Cortex of kidney (tissue), 1 donor: ENCODE measurements around the gene ETV6.

Experiments used
- DNase-seq: peaks from one replicate; lab custom pipeline; 2025; lab: John Stamatoyannopoulos, UW

The ETV6 gene

GRCh38 chr12:11759494-11759878 is 110.0 kb downstream of the ETV6 start:
- DNase-seq: no peak

DNA sequence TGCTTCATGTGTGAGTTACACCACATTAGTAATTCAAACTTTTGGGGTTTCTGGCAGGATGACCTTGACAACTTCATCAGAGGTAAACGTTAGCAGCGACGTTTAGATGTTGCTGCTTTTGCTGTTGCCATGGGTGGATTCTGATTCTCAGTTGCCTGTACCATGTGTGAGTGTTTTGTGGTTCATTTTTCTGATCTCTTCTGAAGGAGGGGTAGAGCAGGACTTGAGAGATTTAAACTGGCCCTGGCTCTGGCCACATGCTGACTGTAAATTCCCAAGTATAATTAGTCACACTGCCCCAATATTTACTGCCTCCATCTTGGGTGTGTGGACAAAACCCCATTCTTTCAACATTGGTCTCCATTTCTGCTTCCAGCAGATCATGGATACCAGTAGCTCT is 110.4 kb downstream of the ETV6 start:
- DNase-seq: no peak

GRCh38 chr12:11761869-11762567 is 112.5 kb downstream of the ETV6 start:
- no peak for DNase-seq

DNA sequence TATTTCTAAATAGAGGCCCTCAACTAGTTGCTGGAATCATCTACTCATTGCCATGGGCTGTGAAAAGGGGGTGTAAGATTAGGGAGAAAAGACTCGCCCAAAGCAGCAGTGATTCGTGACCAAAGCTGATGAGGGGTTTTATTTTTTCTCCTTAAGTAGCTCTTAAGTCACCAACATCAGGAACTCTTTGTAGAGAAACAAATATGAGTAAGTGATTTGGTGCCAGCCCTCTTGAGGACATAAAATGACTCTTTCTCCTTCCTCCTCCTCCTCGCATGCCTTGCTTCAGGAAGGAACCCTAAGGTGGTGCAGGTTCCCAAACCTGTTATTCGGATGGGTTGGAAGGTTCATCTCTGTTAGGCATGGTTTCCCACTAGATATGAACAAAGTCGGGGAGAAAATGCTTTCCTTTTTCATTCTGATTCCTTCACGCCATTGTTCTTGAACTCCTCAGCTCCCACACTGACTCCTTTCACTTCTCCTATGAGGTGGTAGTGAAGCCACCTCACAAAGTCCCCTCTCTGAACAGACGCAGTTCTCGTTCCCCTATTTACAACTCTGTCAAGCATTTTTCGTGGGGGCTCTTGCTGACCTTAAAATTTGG is 113.4 kb downstream of the ETV6 start:
- no peak for DNase-seq

DNA sequence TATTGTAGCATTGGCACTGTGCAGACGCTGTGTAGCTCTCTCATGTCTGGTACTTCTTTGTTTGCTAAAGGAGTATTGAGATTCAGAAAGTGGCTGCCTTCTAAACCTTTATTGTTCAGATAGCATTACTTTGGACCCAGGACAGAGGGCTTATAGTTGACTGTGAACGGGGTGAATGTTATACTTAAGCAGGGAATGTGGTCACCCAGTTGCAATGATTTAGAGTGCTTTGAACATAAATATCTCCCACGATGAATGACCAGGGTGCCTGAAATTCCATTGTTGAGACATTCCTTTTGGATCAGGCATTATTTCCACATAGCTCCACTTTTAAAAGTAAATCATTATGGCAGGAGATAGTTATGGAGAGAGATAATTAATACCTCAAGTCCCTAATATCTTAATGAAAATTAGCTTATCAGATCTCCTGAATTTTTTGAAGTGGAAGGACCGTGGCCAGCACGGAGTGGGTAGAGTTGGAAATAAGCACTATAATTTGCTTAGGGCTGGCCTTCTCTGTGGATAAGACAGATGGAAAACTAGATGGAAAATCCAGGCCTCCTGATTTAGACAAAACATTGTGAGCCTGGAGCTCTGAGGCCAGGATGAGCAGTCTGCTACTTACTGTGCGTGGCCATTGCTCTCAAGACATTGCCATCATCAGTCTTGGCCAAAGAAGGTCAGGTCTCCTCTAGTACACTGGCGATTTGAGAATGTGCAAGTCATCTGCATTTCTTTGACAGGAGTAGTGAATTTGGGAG is 114.5 kb downstream of the ETV6 start:
- no peak for DNase-seq

GRCh38 chr12:11764837-11765236 is 115.4 kb downstream of the ETV6 start:
- DNase-seq: no peak

DNA sequence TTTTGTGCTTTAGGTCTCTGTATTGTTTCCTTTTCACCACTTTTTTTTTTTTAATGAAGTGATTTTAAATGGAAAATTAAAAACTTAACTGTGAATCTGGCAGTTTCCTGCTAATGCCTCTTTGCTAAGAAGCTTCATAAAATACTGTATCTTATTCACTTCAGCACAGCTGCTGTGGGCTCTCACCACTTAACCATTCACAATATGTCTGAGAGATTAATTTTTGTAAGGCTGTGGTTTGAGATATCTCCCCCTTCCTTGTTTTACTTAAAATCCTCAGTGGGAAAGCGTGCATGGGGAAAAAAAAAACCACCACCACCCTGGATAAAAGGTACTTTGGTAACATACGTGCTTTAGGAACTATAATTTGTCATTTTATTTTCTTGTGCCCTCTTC is 115.9 kb downstream of the ETV6 start:
- DNase-seq: no peak

DNA sequence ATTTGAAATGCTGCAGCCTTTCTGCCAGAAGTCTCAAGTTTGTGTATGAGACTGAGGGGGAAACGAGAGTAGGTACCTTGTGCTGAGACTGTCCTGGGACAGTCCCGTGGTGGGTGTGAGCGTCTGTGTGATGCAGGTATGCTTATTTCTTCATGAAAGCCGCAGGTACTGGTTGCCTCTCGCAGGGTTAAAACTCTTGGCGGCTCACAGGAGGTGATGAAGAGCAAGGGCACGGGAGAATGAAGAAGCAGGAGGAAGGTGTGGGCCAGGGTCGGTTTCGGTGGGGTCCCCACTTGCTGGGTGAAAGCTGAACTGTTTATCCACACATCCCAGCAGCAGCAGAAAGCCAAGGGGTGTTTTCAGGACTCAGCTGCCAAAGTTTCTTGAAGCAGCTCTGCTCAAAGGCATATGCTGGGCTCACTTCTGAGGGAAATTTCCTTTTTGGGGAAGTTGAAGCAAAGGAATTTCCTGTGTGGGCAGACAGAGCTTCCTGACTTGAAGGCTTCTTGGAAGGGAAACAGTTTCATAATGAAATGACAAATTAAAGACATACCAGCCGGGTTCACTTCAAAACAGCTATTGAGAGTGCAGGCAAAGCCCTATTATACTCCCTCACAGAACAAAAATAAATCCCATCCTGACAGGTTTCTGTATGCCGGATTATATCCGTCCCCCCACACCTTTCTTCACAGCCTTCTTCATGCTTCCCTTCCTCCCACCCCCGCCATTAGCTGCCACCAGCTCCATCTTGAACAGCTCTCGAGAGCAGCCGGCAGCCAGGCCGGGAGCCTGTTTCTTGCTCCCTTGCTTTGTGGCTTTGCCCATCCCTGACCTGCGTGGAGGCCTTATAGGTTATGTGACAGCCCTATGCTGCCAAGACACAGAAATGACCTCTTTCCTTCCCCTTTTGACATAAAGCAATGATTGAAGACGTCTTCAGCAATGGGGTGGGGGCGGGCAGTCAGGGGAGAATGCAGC is 116.6 kb downstream of the ETV6 start:
- no peak for DNase-seq

DNA sequence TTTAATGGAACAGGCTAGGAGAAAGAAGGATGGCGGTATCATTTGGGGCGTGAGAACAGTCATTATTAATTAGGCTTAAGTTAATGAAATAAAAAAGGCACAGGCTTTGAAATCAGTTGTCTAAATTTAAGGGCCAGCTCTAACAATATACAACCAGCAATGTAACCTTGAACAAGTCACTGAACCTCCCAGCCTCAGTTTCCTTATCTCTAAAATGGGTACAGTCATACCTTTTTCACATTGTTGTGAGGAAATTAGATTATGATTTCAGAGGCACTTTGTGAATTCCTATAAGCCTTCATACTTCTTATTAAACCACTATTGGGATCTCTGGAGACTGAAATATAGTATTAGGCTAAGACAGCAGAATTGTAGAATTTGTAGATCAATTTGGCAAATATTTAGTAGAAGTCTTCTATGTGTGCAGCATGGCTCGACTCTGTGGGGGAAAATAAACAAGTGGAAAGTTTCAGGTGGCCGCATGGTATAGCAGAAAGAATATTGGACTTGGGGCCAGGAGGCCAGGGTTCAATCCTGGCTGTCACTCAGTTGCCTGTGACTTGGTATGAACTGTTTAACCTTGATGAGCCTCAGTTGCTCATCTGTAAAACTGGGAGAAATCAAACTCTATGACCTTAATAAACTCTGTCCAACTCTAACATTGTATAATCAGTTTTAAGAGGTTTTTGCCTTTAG is 117.7 kb downstream of the ETV6 start:
- no peak for DNase-seq

- no peak for DNase-seq
Observed at GRCh38 chr12:11767798-11768197, 118.3 kb downstream of the ETV6 start.

DNA sequence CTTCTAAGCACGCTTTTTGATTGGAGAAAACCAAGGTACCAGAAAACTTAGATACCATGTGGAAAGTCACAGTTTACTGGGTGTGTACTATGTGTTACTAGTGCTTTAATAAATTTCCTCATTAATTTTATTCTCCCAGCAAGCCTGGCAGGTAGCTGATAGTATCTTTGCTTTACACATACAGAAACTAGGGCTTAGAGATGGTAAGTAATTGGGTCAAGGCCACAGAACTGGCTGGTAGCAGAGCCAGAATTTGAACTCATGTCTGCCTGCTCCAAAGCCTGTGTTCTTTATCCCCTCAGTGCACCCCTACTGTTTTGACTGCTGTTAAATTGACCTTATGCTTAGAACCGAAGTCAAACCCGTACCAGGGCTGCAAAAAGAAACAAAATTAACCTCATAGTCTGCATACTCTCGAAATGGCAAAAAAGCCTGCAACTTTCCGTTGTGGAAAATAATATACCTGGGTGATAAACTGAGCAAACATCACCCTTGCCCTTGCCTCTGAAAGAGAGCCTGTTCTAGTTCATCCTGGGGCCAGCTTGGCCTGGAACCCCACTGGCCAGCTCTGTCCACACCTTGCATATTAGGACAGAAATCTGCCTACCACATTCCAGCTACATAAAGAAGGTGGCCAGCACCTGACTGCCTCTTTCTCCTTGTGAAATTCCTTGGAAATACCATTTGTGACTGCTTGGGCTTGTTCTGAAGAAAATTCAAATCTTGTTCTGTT is 118.9 kb downstream of the ETV6 start:
- DNase-seq: no peak

DNA sequence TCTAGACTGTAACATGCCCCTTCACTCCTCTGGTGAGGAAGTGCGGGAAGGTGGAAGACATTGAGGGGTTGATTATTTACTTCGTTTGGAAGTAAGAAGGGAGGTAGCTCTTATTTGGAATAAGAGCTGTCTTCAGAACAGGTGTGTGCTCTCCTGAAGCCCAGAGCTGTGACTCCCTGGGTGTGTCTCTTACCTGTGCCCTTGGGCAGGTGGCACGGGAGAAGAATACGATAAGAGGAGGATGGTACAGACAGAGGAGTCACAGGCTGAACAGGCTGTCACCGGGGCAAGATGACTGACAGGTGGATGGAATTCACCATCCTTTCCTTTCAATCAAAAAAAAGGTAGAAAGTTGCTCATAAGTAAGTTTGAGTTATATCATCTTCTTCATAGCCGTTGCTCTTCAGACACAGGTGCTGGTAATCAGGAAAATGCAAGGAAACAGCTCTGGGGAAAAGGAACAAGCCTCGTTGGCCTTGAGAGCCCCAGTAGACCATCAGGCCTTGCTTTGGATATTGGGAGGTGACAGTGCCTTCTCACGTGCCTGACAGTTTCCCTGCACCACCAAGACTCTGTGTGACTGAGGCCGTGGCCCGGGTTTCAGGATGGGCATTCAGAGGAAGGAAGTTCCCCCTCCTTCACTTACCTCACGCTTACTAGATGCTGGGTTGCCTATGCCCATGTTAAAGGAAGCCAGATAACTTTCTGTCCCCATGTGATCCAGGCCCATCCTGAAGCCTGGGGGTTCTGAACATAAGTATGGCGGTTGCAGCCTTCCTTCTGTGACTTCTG is 120.4 kb downstream of the ETV6 start:
- no peak for DNase-seq

DNA sequence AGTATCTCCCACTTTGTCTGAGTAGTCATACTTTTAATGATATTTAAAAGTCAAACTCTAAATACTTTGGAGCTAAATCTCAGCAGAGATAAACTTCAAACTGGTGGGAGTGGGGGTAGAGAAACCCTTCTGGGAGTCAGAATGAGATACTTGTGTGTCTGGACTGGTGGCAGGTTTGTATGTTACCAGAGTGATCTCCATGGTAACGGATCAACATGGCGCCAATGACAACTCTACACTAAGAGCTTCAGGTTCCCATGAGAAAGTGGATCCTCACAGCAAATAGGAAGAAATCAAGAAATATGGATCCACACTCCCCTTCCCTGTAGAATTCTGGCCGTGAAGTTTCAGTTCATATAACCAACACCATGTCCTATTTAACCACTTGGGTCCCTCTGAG is 121.9 kb downstream of the ETV6 start:
- DNase-seq: no peak

GRCh38 chr12:11771895-11772502 is 122.5 kb downstream of the ETV6 start:
- no peak for DNase-seq

GRCh38 chr12:11773889-11774677 is 124.6 kb downstream of the ETV6 start:
- no peak for DNase-seq

- DNase-seq: no peak
Observed at GRCh38 chr12:11774821-11775220, 125.3 kb downstream of the ETV6 start.

DNA sequence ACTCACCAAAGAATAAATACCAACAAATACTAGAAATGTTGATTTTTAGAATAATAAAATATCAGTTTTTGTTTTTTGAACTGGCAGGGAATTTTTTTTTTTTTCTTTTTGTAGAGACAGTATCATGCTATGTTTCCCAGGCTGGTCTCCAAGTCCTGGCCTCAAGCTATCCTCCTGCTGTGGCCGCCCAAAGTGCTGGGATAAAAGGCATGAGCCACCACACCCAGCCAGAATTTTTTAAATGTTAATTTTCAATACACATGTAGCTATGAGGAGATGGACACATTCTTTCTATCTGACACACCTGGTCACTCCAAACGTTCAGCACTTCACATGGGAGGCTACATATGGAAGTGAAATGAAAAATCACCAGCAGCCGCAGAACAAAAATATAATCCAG is 126.8 kb downstream of the ETV6 start:
- DNase-seq: no peak

DNA sequence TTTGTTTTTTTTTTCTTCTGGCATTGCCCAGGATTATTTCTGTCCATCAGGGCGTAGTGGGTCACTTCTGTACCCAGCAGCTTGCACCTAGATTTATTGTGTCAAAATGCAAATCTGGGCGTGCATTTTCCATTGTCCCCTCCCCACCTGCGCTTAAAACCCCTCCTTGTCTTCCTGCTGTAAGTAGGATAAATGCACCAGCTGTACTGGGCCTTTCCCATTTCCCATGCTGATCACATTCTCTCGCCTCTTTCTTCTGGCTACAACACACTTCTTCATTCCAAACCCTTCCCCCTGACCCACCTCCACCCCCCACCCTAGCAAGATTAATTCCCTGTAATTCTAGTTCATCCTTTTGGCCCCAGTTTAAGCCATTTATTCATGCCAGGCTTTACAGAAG is 128.0 kb downstream of the ETV6 start:
- no peak for DNase-seq

DNA sequence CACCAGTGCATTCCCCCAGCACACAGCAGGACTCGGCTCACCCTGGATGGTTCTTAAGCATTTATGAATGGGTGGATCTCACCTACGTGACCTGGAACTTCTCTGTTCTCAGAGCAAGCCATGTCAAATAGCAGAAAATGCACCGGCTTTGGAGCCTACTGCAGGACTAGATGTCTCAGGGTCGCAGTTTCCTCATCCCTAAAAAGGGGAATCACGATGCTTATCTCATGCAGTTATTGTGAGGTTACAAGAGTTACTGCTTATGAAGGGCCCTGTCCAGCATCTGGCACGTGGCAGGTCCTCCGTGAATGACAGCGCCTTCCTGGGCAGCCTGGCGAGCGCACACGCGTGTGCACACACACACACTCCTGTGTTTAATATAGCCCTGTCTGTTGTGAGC is 128.5 kb downstream of the ETV6 start:
- DNase-seq: no peak
